ENCODE measurements around the gene NOS3. TPM values are rescaled to one million over a fixed set of nuclear protein-coding genes. Genes with fewer than 3 reads are reported as not detected.

Gene NOS3
- total RNA-seq (2014; rRNA removed) (0.66 and 2.5 TPM in 2 replicates), Bru-seq, nascent RNA (percentile 44 among the genes with signal in this experiment), BruChase-seq, experiment 1, labeled RNA remaining after a 6-hour chase (percentile 45 among the genes with signal in this experiment), BruChase-seq, experiment 2, labeled RNA remaining after a 2-hour chase (percentile 43 among the genes with signal in this experiment)
- long read RNA-seq, full-length matches to known transcripts, result 7 of 21 reads
- long read RNA-seq, partial matches to known transcripts, result 8 of 21 reads
- long read RNA-seq, other reads (novel, unspliced or antisense), result 6 of 21 reads

- CTCF ChIA-PET, result interaction anchor here (0.6 kb wide), 1 partner anchor 58 kb away, joined by 3 read pairs; the partner anchor contains the start of gene ASIC3
- H3K27ac ChIP-seq (ENCODE audit: low read length), result peak within 1 kb of the TSS; percentile 54
Measured at GRCh38 chr7:150990416-150991186, at the start of gene NOS3. TSS of gene NOS3 (plus strand) at chr7:150991017. CDS start at chr7:150993804, 2,787 bp downstream.

GRCh38 chr7:150941351-150942000, 49.3 kb upstream of the NOS3 start:
- BruUV-seq (replicated peaks), result no TSS peak
- CTCF ChIA-PET, result no interaction called here

More at GRCh38 chr7:150990416-150991186, at the start of gene NOS3:
- intact Hi-C loops (cut with micrococcal nuclease), result no loop called here
- H3K79me2 ChIP-seq (ENCODE audit: low read length), result no peaks in the 10 kb centered on the region
- TF ChIP-seq EZH2phosphoT487 (IDR thresholded peaks at IDR 0.05; ENCODE audit: borderline replicate concordance, low read length) (no peak), CTCF (conservative IDR thresholded peaks at IDR 0.05; ENCODE audit: low read depth, low read length) (no peak), EZH2 (IDR thresholded peaks at IDR 0.05; ENCODE audit: low read length, unreplicated experiment) (no peak)
- H3K9me3 ChIP-seq (ENCODE audit: low read length), result 0 out of 2 replicates have a peak, but pooled peaks cover 6% of the 10 kb centered on the region
- H3K4me3 ChIP-seq (ENCODE audit: low read length), result no peak within 1 kb of the TSS
- no peaks in the 10 kb centered on the region for H3K36me3 ChIP-seq (ENCODE audit: low read depth, low read length)
- H3K9me2 ChIP-seq (replicated peaks; ENCODE audit: low read length), result no peaks in the 10 kb centered on the region
- H4K20me1 ChIP-seq (ENCODE audit: low read length), result no peaks in the 10 kb centered on the region
- no peak within 1 kb of the TSS for H3K9ac ChIP-seq (ENCODE audit: low read length)
- H3F3A ChIP-seq (ENCODE audit: low read length, unreplicated experiment), result no peaks in the 10 kb centered on the region
- no peaks in the 10 kb centered on the region for H3K27me3 ChIP-seq (ENCODE audit: low read length)
- DNase-seq (peak; percentile 82), ATAC-seq (peak; percentile 32)
- BruUV-seq (replicated peaks), result TSS peak; percentile 95
- no peak within 1 kb of the TSS for H2AFZ ChIP-seq (ENCODE audit: low read length)
- POLR2A ChIA-PET (ENCODE audit: unreplicated experiment), result no interaction called here
- H3K4me1 ChIP-seq (ENCODE audit: insufficient read depth, low read length), result peaks cover 6% of the 10 kb centered on the region
- no peak within 1 kb of the TSS for H3K4me2 ChIP-seq (ENCODE audit: low read length)

More at GRCh38 chr7:150941351-150942000, 49.3 kb upstream of the NOS3 start:
- H4K20me1 ChIP-seq (ENCODE audit: low read length), result no peaks in the 10 kb centered on the region
- no peak for TF ChIP-seq EZH2 (IDR thresholded peaks at IDR 0.05; ENCODE audit: low read length, unreplicated experiment)
- TF ChIP-seq EZH2phosphoT487 (IDR thresholded peaks at IDR 0.05; ENCODE audit: borderline replicate concordance, low read length), result no peak
- TF ChIP-seq CTCF (conservative IDR thresholded peaks at IDR 0.05; ENCODE audit: low read depth, low read length), result no peak
- no peaks in the 10 kb centered on the region for H3K79me2 ChIP-seq (ENCODE audit: low read length)
- no peak overlapping the region for H2AFZ ChIP-seq (ENCODE audit: low read length)
- no peak for ATAC-seq
- no peaks in the 10 kb centered on the region for H3K9me2 ChIP-seq (replicated peaks; ENCODE audit: low read length)
- POLR2A ChIA-PET (ENCODE audit: unreplicated experiment), result no interaction called here
- no peak for DNase-seq
- H3F3A ChIP-seq (ENCODE audit: low read length, unreplicated experiment), result no peaks in the 10 kb centered on the region
- H3K27ac ChIP-seq (ENCODE audit: low read length), result no peak overlapping the region
- no peak overlapping the region for H3K4me3 ChIP-seq (ENCODE audit: low read length)
- no peaks in the 10 kb centered on the region for H3K27me3 ChIP-seq (ENCODE audit: low read length)
- H3K4me1 ChIP-seq (ENCODE audit: insufficient read depth, low read length), result peaks cover 18% of the 10 kb centered on the region
- H3K9ac ChIP-seq (ENCODE audit: low read length), result no peak overlapping the region
- no peaks in the 10 kb centered on the region for H3K36me3 ChIP-seq (ENCODE audit: low read depth, low read length)
- H3K9me3 ChIP-seq (ENCODE audit: low read length), result no peaks in the 10 kb centered on the region
- intact Hi-C loops (cut with micrococcal nuclease), result no loop called here
- H3K4me2 ChIP-seq (ENCODE audit: low read length), result no peak overlapping the region
